K562 (cell line): Measurements from ENCODE around the gene GNAQ. TPM values are rescaled to one million over a fixed set of nuclear protein-coding genes. Genes with fewer than 3 reads are reported as not detected.

ENCODE experiments used
- ATAC-seq: fragments of 200-7000 bp; cut with Tn5 transposase; 3 replicates; pipeline ENCODE4 v1.9.1; 2020; ENCODE audit warnings: moderate library complexity
- BruUV-seq: library from RNA; stranded (reverse); fragments of 400-500 nt; replicated peaks from 2 replicates; lab custom pipeline; 2021; lab: Mats Ljungman, UMichigan
- CTCF ChIA-PET: fragments of 300-600 bp; formaldehyde crosslinking; extraction: SDS; loops from one replicate; lab custom pipeline; 2021; ENCODE audit warnings: low intra/inter-chr PET ratio; lab: Yijun Ruan, JAX
- POLR2A ChIA-PET: fragments of 300-600, 350-650 bp; sonication (Branson Sonifier 250); formaldehyde crosslinking; extraction: SDS; loops from one replicate; lab custom pipeline; 2021; ENCODE audit warnings: antibody characterized with exemption, inconsistent platforms; lab: Yijun Ruan, JAX
- DNase-seq, 4 experiments: peaks; one replicate each; pipeline versions ENCODE4 v3.0.0 to v3.0.0-alpha.2; 2011 to 2018; ENCODE audit warnings: low spot score in 3 of 4, mixed read lengths in 3 of 4; ENCODE audit errors: extremely low read depth in 1 of 4
- FAIRE-seq: peaks from 2 replicates; lab custom pipeline; 2011; peaks lifted over from hg19 to GRCh38; lab: Jason Lieb, UNC
- H2AFZ ChIP-seq: 2 replicates; pipeline ENCODE4 v1.6.0; 2011; ENCODE audit warnings: low read depth, low read length, control low read depth, inconsistent platforms
- H3K27ac ChIP-seq: fragments of 200-600 bp; 3 replicates; pipeline ENCODE4 v1.8.0; 2011; ENCODE audit warnings: low read depth, mild to moderate bottlenecking, control low read depth, inconsistent platforms, low read length, moderate library complexity, mixed read lengths; ENCODE audit errors: extremely low read depth
- H3K27me3 ChIP-seq, 2 experiments: fragments of 300-600 bp in 1 of 2; 2 replicates in 1 of 2; 3 replicates in 1 of 2; pipeline versions ENCODE4 v1.6.0 to v1.8.0; 2011; ENCODE audit warnings: inconsistent platforms in 2 of 2, low read length in 2 of 2, mild to moderate bottlenecking in 1 of 2, mixed read lengths in 1 of 2, moderate library complexity in 1 of 2; ENCODE audit not compliant: control insufficient read depth in 2 of 2, insufficient read depth in 2 of 2
- H3K36me3 ChIP-seq: fragments of 300-600 bp; 3 replicates; pipeline ENCODE4 v1.8.0; 2011; ENCODE audit warnings: mild to moderate bottlenecking, low read length, inconsistent platforms; ENCODE audit not compliant: control insufficient read depth, insufficient read depth
- H3K4me1 ChIP-seq, 2 experiments: fragments of 200-600 bp in 1 of 2; replicated peaks in 1 of 2; 2 replicates in 1 of 2; 3 replicates in 1 of 2; pipeline versions ENCODE4 v1.5.1 to v1.8.0; 2011; ENCODE audit warnings: inconsistent platforms in 2 of 2, low read length in 2 of 2, mild to moderate bottlenecking in 1 of 2, mixed read lengths in 1 of 2, moderate library complexity in 1 of 2; ENCODE audit not compliant: control insufficient read depth in 2 of 2, insufficient read depth in 2 of 2
- H3K4me2 ChIP-seq: 2 replicates; pipeline ENCODE4 v1.6.1; 2011; ENCODE audit warnings: low read length, control low read depth, inconsistent platforms, mixed read lengths; ENCODE audit not compliant: insufficient read depth
- H3K4me3 ChIP-seq: fragments of 200-600 bp; sonication (generic), shearing (Covaris generic); 2 replicates; pipeline ENCODE4 v1.5.1; 2016; ENCODE audit warnings: control low read depth, inconsistent platforms
- H3K79me2 ChIP-seq: fragments of 200-600 bp; 3 replicates; pipeline ENCODE4 v1.8.0; 2011; ENCODE audit warnings: low read length, inconsistent platforms; ENCODE audit not compliant: control insufficient read depth, insufficient read depth
- H3K9ac ChIP-seq, 2 experiments: 2 replicates each; pipeline versions ENCODE4 v1.6.0 to v1.6.1; 2011; ENCODE audit warnings: low read depth in 2 of 2, low read length in 2 of 2, control low read depth in 1 of 2, inconsistent platforms in 1 of 2, mild to moderate bottlenecking in 1 of 2, mixed read lengths in 1 of 2; ENCODE audit not compliant: insufficient read depth in 1 of 2
- H3K9me1 ChIP-seq: one replicate; pipeline ENCODE4 v1.6.0; 2011; ENCODE audit warnings: inconsistent platforms, mild to moderate bottlenecking, low read length, moderate library complexity; ENCODE audit not compliant: control insufficient read depth, insufficient read depth
- H3K9me3 ChIP-seq: replicated peaks from 2 replicates; pipeline ENCODE4 v1.5.1; 2011; ENCODE audit warnings: low read depth, low read length, inconsistent platforms; ENCODE audit not compliant: control insufficient read depth, insufficient read depth
- H4K20me1 ChIP-seq: replicated peaks from 2 replicates; pipeline ENCODE4 v1.6.1; 2011; ENCODE audit warnings: low read length, inconsistent platforms, mixed read lengths; ENCODE audit not compliant: control insufficient read depth, insufficient read depth
- BRCA1 ChIP-seq, 2 experiments: fragments of 450-650 bp in 1 of 2; sonication (generic) in 1 of 2; formaldehyde crosslinking in 1 of 2; IDR thresholded peaks; 2 replicates each; pipeline versions ENCODE4 v1.5.0 to v1.6.1; 2017 to 2020; ENCODE audit warnings: mild to moderate bottlenecking in 1 of 2, missing genetic modification reagents in 1 of 2
- CBFA2T3 ChIP-seq: fragments of 450-650 bp; IDR thresholded peaks from 2 replicates; pipeline ENCODE4 v1.6.1; 2017
- EP400 ChIP-seq: fragments of 450-650 bp; IDR thresholded peaks from 2 replicates; pipeline ENCODE4 v1.6.1; 2017; ENCODE audit warnings: antibody characterized with exemption, mild to moderate bottlenecking, moderate library complexity
- MTA1 ChIP-seq: fragments of 450-650 bp; IDR thresholded peaks from 2 replicates; pipeline ENCODE4 v1.6.1; 2017; ENCODE audit warnings: borderline replicate concordance
- NFIC ChIP-seq: fragments of 450-650 bp; IDR thresholded peaks from 2 replicates; pipeline ENCODE4 v1.6.1; 2017; ENCODE audit warnings: mild to moderate bottlenecking, inconsistent platforms
- PHB ChIP-seq: fragments of 250-450 bp; sonication (Bioruptor Pico); IDR thresholded peaks from 2 replicates; pipeline ENCODE4 v1.5.0; 2021
- ZNF696 ChIP-seq: fragments of 250-450 bp; sonication (Bioruptor Pico); conservative IDR thresholded peaks from 2 replicates; pipeline ENCODE4 v1.4.0; 2020; ENCODE audit warnings: mild to moderate bottlenecking, moderate library complexity
- WGBS: fragments of 100-300 bp; shearing (Covaris generic); methylation state at CpG from one replicate; pipeline ENCODE4 v1.1.6; 2016; ENCODE audit warnings: low coverage, mixed read lengths; ENCODE audit not compliant: insufficient coverage; ENCODE audit errors: missing lambda C conversion rate; 5-methylcytosine and 5-hydroxymethylcytosine counted together
- in situ Hi-C: fragments of 300-500 bp; cut with MboI; formaldehyde crosslinking; loops from 4 replicates; pipeline ENCODE4 v1.15.0; 2018; ENCODE audit warnings: inconsistent platforms, mixed read lengths
- intact Hi-C: fragments of 100-400 bp; cut with micrococcal nuclease; formaldehyde crosslinking; loops from 2 replicates; pipeline ENCODE4 v1.14.2; 2022
- polyA plus RNA-seq, 8 experiments: library from polyadenylated mRNA; depleted of rRNA in 4 of 8; stranded (reverse) in 5 of 8; unstranded in 3 of 8; fragments of >200 nt; fragmentation: Nextera tagmentation in 2 of 8; fragmentation: Illumina TruSeq in 1 of 8; extraction: Ambion mirVana in 2 of 8; extraction: Trizol in 1 of 8; gene quantifications; 2 replicates each; pipeline versions ENCODE4 v1.2.1 to v1.2.3, GENCODE V29; 2011 to 2014; ENCODE audit warnings: inconsistent platforms in 1 of 8, missing spikeins in 1 of 8
- total RNA-seq, 7 experiments: library from RNA; depleted of rRNA in 6 of 7; stranded (reverse); fragments of >200 nt in 6 of 7; fragmentation: Illumina TruSeq in 2 of 7; extraction: Trizol in 2 of 7; gene quantifications; 2 replicates each; pipeline versions ENCODE4 v1.2.1 to v1.2.3, GENCODE V29; 2011 to 2021; ENCODE audit warnings: low replicate concordance in 1 of 7
- TF ChIP-seq, protein P1 (sequence below): fragments of 250-450 bp; sonication (Bioruptor Pico); IDR thresholded peaks from 2 replicates; pipeline ENCODE4 v1.8.0; 2022; ENCODE audit warnings: moderate library complexity, mild to moderate bottlenecking, inconsistent platforms

Gene GNAQ
- total and polyA plus RNA-seq, 9 of the 15 experiments (the other 6 are each of a cell fraction or from before 2014, with no cell fraction given): 4.8 to 27.9 (median 17.5) TPM

DNA sequence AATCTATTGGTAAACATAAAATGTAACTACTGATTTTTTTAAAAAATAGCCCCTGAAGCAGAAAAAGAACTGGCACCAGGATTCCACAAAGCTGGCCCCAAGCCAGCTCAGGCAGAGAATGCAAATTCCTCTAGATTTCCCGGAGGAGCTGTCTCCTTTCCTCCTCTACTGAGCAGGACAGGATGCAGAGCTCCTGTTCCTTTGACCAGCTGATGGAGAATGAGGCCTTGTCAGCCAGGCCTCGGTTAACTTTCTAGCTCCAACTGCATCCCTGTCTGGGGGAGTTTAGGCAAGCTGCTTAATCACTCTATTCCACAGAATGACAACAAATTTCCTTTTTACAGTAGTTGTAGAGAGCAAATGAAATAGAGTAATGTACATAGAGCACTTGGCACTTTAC is 155.5 kb downstream of the GNAQ start:
- intact Hi-C loops: no loop called here
- DNase-seq: no peak
- Histone ChIP-seq H3K4me3 (no peak overlapping the region), H3K27ac (no peak overlapping the region), H3K9ac (no peak overlapping the region), H3K4me1 (peaks cover 0 to 3% of the 10 kb centered on the region in 2 experiments; a peak in 2 of 5 replicates), H2AFZ (no peak overlapping the region), H3K79me2 (peaks cover 36% of the 10 kb centered on the region), H3K9me3 (no peaks in the 10 kb centered on the region), H4K20me1 (no peaks in the 10 kb centered on the region), H3K36me3 (no peaks in the 10 kb centered on the region; the same call in 2 of the 3 replicates), H3K4me2 (no peak overlapping the region), H3K9me1 (no peaks in the 10 kb centered on the region), H3K27me3 (no peaks in the 10 kb centered on the region)
- in situ Hi-C loops: no loop called here
- POLR2A ChIA-PET: no interaction called here
- no TSS peak for BruUV-seq
- CTCF ChIA-PET: no interaction called here
- WGBS: 30% methylated on average over 2 of the region's 2 CpGs
- TF ChIP-seq CBFA2T3: no peak
- TF ChIP-seq ZNF696 (CRISPR knock-in tag): no peak
- TF ChIP-seq MTA1: no peak
- TF ChIP-seq, protein P1, sequence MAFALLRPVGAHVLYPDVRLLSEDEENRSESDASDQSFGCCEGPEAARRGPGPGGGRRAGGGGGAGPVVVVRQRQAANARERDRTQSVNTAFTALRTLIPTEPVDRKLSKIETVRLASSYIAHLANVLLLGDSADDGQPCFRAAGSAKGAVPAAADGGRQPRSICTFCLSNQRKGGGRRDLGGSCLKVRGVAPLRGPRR: no peak
- no peak for TF ChIP-seq EP400
- TF ChIP-seq NFIC: 0 out of 2 replicates have a peak, but pooled peaks have one; percentile 43
- TF ChIP-seq BRCA1 (IDR thresholded peaks at IDR 0.05): no peak
- TF ChIP-seq BRCA1 (CRISPR knock-in tag; IDR thresholded peaks at IDR 0.05): no peak
- no peak for TF ChIP-seq PHB (CRISPR knock-in tag)
- ATAC-seq: no peak
- no peak for FAIRE-seq
